Gastroesophageal sphincter (tissue), 4 donors: ENCODE data around the gene NAAA. TPM values are rescaled to one million over a fixed set of nuclear protein-coding genes. Genes with fewer than 3 reads are reported as not detected.
"Not testable (repeated sequence)": the region's sequence is repeated elsewhere in the genome, so short reads cannot be mapped to it uniquely, and the experiment has no call there.

Experiments used
- ATAC-seq: fragments of 150-250 bp; one replicate; pipeline ENCODE4 v1.9.1; 2016; ENCODE audit warnings: mild to moderate bottlenecking, moderate library complexity
- H3K27ac ChIP-seq, 4 donors: fragments of 200-600 bp; sonication (generic) in 3 of 4; 1 replicate in 3 of 4; 2 replicates in 1 of 4; pipeline ENCODE4 v1.5.1; 2016 to 2019
- H3K27me3 ChIP-seq: fragments of 200-600 bp; sonication (generic); one replicate; pipeline ENCODE4 v1.5.1; 2019
- H3K36me3 ChIP-seq, 2 donors: fragments of 200-600 bp; sonication (generic); one replicate each; pipeline ENCODE4 v1.5.1; 2019; ENCODE audit warnings: control low read depth in 1 of 2
- H3K4me1 ChIP-seq, 3 donors: fragments of 200-600 bp; sonication (generic); 1 replicate in 2 of 3; 2 replicates in 1 of 3; pipeline ENCODE4 v1.5.1; 2016 to 2019; ENCODE audit warnings: control low read depth in 2 of 3
- H3K4me3 ChIP-seq, 2 donors: fragments of 200-600 bp; sonication (generic); one replicate each; pipeline ENCODE4 v1.5.1; 2019; ENCODE audit warnings: mild to moderate bottlenecking in 1 of 2, moderate library complexity in 1 of 2
- H3K9me3 ChIP-seq, 3 donors: fragments of 200-600 bp; sonication (generic); one replicate each; pipeline ENCODE4 v1.5.1; 2017 to 2019; ENCODE audit warnings: control low read depth in 2 of 3
- CTCF ChIP-seq, 4 experiments: fragments of 200-600 bp in 2 of 4; fragments of 450-650 bp in 2 of 4; sonication (generic) in 1 of 4; IDR thresholded peaks; one replicate each; pipeline ENCODE4 v1.5.1; 2017 to 2019; ENCODE audit warnings: antibody characterized with exemption in 4 of 4, mild to moderate bottlenecking in 2 of 4, moderate library complexity in 2 of 4
- EP300 ChIP-seq: sonication (generic); formaldehyde crosslinking; IDR thresholded peaks from one replicate; pipeline ENCODE4 v1.6.1; 2017; ENCODE audit warnings: antibody characterized with exemption, mild to moderate bottlenecking
- POLR2A ChIP-seq, 2 donors: fragments of 450-650 bp; IDR thresholded peaks; one replicate each; pipeline ENCODE4 v1.6.1; 2017; ENCODE audit warnings: antibody characterized with exemption in 2 of 2, mild to moderate bottlenecking in 2 of 2, moderate library complexity in 1 of 2
- POLR2AphosphoS5 ChIP-seq: sonication (generic); formaldehyde crosslinking; IDR thresholded peaks from one replicate; pipeline ENCODE4 v1.6.1; 2017; ENCODE audit warnings: antibody characterized with exemption
- WGBS, 2 donors: methylation state at CpG; one replicate each; pipeline ENCODE4 v1.1.5; 2018; ENCODE audit warnings: low coverage in 1 of 2; 5-methylcytosine and 5-hydroxymethylcytosine counted together
- total RNA-seq, 4 donors: library from RNA; depleted of rRNA; stranded (reverse); fragments of >200 nt; gene quantifications; one replicate each; pipeline ENCODE4 v1.1.0, GENCODE V29; 2016

Gene NAAA
- total RNA-seq, 4 donors from 2014 or later: 33.5 to 90.5 (median 35.4) TPM

- Histone ChIP-seq H3K36me3 (peaks cover 9 to 97% of the 10 kb centered on the region in 2 donors), H3K4me3 (no peak overlapping the region), H3K4me1 (no peaks in the 10 kb centered on the region), H3K27ac (no peak overlapping the region), H3K27me3 (no peaks in the 10 kb centered on the region), H3K9me3 (no peaks in the 10 kb centered on the region)
- WGBS, 2 donors: 87 to 91% methylated on average over 2 of the region's 2 CpGs
- no peak for TF ChIP-seq POLR2A (IDR thresholded peaks at IDR 0.05)
- TF ChIP-seq CTCF (IDR thresholded peaks at IDR 0.05): no peak
- no peak for TF ChIP-seq POLR2AphosphoS5
- TF ChIP-seq EP300: no peak
- no peak for ATAC-seq
These were observed 35.4 kb upstream of the NAAA start for GRCh38 chr4:75976177-75976576.

- Histone ChIP-seq H3K4me1 (no peaks in the 10 kb centered on the region), H3K27ac (no peak overlapping the region), H3K4me3 (no peak overlapping the region), H3K36me3 (peaks cover 4 to 99% of the 10 kb centered on the region in 2 donors), H3K9me3 (no peaks in the 10 kb centered on the region), H3K27me3 (no peaks in the 10 kb centered on the region)
- ATAC-seq: no peak
- no peak for TF ChIP-seq POLR2AphosphoS5
These were observed 33.0 kb upstream of the NAAA start for GRCh38 chr4:75973766-75974165.

- 81 to 89% methylated on average over 3 of the region's 3 CpGs for WGBS, 2 donors
- TF ChIP-seq EP300: no peak
- TF ChIP-seq POLR2A (IDR thresholded peaks at IDR 0.05): no peak
- TF ChIP-seq POLR2AphosphoS5: no peak
- no peak for TF ChIP-seq CTCF (IDR thresholded peaks at IDR 0.05)
- Histone ChIP-seq H3K36me3 (peaks cover 11 to 100% of the 10 kb centered on the region in 2 donors), H3K4me3 (no peak overlapping the region), H3K4me1 (no peaks in the 10 kb centered on the region), H3K27me3 (no peaks in the 10 kb centered on the region), H3K9me3 (peaks cover 0 to under 1% (median 0%) of the 10 kb centered on the region in 3 donors), H3K27ac (no peak overlapping the region)
- ATAC-seq: no peak
These were observed 27.3 kb upstream of the NAAA start for GRCh38 chr4:75968084-75968483.

- 86% methylated on average over 1 of the region's 2 CpGs; no CpG with 5 or more reads in 1 of the 2 donors for WGBS, 2 donors
- TF ChIP-seq EP300 (no peak), POLR2AphosphoS5 (no peak), POLR2A (IDR thresholded peaks at IDR 0.05) (no peak), CTCF (IDR thresholded peaks at IDR 0.05) (no peak)
- no peaks in the 10 kb centered on the region for H3K27me3 ChIP-seq
- peaks cover 9 to 100% of the 10 kb centered on the region in 2 donors for H3K36me3 ChIP-seq
- ATAC-seq: no peak
- peaks cover 0 to 4% (median 0%) of the 10 kb centered on the region in 3 donors for H3K9me3 ChIP-seq
- H3K27ac ChIP-seq: no peak overlapping the region
- H3K4me3 ChIP-seq: no peak overlapping the region
- H3K4me1 ChIP-seq: no peaks in the 10 kb centered on the region
These were observed 22.7 kb upstream of the NAAA start for GRCh38 chr4:75963558-75963957.

- H3K27ac ChIP-seq, ATAC-seq, H3K4me3 ChIP-seq, H3K9me3 ChIP-seq, H3K4me1 ChIP-seq, H3K27me3 ChIP-seq: not testable (repeated sequence)
- 86 to 97% methylated on average over 4 of the region's 4 CpGs for WGBS, 2 donors
- peaks cover 5 to 100% of the 10 kb centered on the region in 2 donors for H3K36me3 ChIP-seq
These were observed 21.3 kb upstream of the NAAA start for GRCh38 chr4:75962072-75962471.

- not testable (repeated sequence) for H3K4me3 ChIP-seq, H3K9me3 ChIP-seq, H3K4me1 ChIP-seq, H3K27ac ChIP-seq, ATAC-seq, H3K27me3 ChIP-seq
- peaks cover 4 to 100% of the 10 kb centered on the region in 2 donors for H3K36me3 ChIP-seq
- WGBS, 2 donors: 98 to 100% methylated on average over 3 to 5 of the region's 7 CpGs
These were observed 17.7 kb upstream of the NAAA start for GRCh38 chr4:75958546-75958945.

- not testable (repeated sequence) for H3K9me3 ChIP-seq, H3K27ac ChIP-seq, H3K27me3 ChIP-seq, ATAC-seq, H3K4me3 ChIP-seq, H3K4me1 ChIP-seq
- peaks cover 7 to 100% of the 10 kb centered on the region in 2 donors for H3K36me3 ChIP-seq
- 57 to 87% methylated on average over 2 to 5 of the region's 5 CpGs for WGBS, 2 donors
These were observed 14.0 kb upstream of the NAAA start for GRCh38 chr4:75954811-75955210.
